GM20000 (cell line): Measurements from ENCODE around the gene CDH23.
A peak's percentile ranks its signal among the peaks of the same experiment; 100 is the strongest.

ENCODE experiments used
- DNase-seq: peaks from one replicate; pipeline ENCODE4 v3.0.0; 2012; ENCODE audit warnings: low spot score
- TF ChIP-seq, protein P1 (sequence below): IDR thresholded peaks from 2 replicates; pipeline ENCODE4 v1.5.1; 2012; ENCODE audit warnings: mild to moderate bottlenecking, control low read depth; ENCODE audit errors: extremely low read depth, missing control alignments

The CDH23 gene

DNA sequence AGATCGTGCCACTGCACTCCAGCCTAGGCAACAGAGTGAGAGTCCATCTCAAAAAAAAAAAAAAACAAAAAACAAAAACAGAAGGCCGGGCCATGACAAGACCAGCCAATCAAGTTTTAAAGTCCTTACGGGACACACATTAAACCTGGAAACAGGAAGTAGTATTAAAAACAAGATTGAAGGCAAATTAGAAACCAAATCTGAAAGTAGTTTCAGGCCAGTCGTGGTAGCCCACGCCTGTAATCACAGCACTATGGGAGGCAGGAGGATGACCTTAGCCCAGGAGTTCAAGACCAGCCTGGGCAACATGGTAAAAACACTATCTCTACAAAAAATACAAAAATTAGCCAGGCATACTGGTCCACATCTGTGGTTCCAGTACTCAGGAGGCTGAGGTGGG is 436.2 kb downstream of the CDH23 start:
- TF ChIP-seq, protein P1, sequence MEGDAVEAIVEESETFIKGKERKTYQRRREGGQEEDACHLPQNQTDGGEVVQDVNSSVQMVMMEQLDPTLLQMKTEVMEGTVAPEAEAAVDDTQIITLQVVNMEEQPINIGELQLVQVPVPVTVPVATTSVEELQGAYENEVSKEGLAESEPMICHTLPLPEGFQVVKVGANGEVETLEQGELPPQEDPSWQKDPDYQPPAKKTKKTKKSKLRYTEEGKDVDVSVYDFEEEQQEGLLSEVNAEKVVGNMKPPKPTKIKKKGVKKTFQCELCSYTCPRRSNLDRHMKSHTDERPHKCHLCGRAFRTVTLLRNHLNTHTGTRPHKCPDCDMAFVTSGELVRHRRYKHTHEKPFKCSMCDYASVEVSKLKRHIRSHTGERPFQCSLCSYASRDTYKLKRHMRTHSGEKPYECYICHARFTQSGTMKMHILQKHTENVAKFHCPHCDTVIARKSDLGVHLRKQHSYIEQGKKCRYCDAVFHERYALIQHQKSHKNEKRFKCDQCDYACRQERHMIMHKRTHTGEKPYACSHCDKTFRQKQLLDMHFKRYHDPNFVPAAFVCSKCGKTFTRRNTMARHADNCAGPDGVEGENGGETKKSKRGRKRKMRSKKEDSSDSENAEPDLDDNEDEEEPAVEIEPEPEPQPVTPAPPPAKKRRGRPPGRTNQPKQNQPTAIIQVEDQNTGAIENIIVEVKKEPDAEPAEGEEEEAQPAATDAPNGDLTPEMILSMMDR = no peak

DNA sequence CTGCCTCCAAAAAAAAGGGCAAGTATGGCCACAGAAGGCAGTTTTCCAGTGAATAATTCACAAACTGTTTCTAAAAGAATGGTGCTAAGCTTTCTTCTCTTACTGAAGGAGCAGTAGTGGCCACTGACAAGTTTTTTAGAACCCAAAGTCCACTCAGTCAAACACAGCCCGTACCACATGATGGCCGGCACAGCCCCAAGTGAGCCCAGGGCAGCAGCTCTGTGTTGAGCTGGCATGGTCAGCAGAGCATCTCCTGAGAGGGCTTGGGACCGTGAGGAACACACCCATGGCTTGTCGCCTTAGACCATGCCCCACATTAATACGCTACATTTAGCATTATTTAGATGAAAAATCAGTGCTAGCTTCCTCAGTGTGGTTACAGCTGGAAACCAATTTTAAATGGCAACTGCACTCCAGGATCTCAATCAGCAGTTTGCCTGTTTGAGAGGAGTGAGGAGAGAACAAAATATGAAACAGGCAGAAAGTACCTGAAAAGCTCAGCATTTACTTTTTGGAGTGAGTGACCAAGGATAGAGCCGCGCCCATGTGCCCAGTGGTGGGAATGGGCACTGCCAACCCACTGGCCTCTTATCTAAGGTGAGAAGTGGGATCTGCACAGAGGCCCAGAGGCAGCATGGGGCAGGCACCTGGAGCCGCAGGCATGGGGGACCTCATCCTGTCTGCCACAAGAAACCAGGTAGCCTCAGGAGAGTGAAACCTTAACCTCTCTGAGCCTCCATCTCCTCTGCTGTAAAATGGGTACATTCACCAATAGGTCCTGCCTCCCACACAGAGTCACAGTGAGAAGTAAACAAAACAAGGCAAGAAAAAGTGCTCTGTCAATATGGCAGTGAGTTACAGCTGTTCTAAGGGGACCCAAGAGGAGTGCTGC is 437.0 kb downstream of the CDH23 start:
- TF ChIP-seq, protein P1 = no peak
- no peak for DNase-seq

More for the DNA sequence above, 436.2 kb downstream of the CDH23 start:
- peak; percentile 68 for DNase-seq

DNA sequence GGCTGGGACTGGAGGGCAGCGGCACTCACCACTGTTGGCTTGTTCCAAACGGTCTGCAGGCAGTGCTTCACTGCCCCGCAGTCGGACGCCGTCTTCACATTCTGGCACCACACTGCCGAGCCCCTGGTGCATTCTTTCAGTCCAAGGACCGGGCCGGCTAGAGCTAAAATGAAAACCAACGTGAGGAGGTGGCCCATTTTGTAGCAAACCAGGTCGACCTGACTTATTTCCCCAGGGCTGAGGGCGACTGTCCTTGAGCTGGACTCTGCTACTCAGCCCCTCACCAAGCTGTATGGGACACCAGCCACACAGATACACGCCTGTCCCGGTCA is 437.6 kb downstream of the CDH23 start:
- TF ChIP-seq, protein P1 = no peak
- no peak for DNase-seq

DNA sequence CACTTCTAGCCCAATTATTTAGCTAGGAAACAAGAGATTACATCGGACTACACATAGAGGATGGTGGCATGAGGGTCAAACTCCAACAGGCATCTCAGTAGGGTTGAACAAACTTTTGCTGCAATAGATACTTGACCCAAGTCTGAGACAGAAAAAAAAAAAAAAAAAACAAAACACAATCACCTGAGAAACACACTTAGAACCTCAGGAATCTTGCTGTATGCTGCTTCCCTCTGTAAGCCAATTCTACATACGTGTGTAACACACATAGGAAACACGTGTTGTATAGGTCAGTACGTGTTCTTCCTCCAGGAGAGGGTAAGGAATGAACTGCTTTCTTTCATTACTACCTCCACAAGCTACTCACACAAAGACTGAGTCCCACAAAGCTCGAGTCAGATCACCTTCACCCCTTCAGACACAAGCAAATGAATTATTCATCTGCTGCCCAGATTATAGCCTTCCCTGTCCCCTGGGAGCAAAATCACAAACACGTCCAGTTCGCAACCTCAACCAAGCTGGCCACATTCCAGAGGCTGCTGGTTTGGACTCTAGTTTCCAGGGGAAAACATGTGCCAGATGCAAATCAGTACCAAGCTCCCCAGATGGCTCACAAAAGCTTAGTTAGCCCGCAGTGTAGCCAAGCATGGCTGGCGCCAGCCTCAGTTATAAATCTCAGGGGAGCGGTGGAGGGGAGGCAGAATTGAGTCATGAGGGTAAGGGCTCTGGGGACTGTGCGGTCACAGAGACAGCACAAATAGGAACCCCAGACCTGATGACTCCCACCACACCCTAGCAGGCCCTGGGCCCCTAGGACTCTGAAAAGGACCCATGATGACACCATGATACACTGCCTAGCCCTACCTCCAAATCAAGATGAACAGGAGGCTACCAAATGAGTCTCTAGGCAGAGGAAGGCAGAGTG is 439.2 kb downstream of the CDH23 start:
- peak; percentile 88 for DNase-seq
- TF ChIP-seq, protein P1 = no peak

DNA sequence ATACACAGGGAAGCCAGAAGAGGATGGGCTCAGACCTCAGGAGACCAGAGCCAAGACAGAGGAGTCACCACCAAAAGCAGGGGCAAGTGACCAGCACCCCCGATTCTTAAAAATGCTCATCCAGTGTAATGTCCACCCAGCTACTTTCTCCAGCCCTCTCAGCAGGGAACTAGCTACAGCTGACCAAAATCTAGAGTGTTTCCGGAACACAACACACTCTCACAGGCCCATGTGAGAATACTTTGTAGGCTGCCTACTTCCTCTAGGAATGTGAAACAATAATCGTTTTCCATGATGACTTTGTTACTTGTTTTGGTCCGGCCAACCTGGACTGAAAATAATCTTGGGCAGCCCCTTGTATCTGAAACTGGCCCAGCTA is 439.9 kb downstream of the CDH23 start:
- TF ChIP-seq, protein P1 = no peak
- no peak for DNase-seq

DNA sequence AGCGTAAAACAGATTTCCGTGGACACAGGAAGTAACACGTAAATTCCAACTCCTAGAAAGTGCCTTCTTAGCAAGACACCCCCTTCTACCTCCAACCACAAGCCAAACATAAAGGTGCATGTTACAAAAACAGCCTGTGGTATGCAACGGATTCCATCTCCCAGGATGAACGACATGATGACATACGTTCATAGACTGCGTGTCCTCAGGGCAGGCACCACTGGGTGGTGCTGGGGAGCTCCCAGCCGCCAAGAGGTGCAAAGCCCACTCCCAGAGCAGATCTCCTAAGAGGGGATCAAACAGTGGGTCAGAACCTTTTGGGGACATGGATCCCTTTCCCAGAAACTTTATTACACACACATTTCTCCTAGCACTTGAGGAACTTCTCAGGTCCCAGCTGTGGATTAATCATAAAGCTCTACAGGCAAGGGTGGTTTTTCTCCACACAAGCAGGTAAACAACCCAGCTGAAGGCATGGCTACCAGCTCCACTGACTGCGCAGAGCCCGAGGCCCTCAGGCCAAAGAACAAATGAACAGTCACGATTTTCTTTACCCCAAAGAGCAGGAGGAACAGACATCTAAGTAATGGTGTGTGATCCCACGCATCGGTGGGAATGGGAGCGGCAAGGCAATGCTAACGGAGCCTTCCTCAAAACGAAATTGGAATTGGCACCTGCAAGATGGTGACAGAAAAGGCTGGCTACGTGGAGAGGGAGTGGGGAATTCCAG is 440.5 kb downstream of the CDH23 start:
- DNase-seq = no peak
- TF ChIP-seq, protein P1 = peak; percentile 54
